AG04449 (cell line): ENCODE measurements around the gene CELSR1.

Experiments used
- CTCF ChIA-PET: fragments of 350-600 bp; formaldehyde crosslinking; extraction: SDS; loops from one replicate; lab custom pipeline; 2021; ENCODE audit warnings: antibody characterized with exemption; lab: Yijun Ruan, JAX
- POLR2A ChIA-PET: fragments of 400-600, 350-600 bp; formaldehyde crosslinking; extraction: SDS; loops from one replicate; lab custom pipeline; 2020; ENCODE audit warnings: antibody characterized with exemption, inconsistent platforms; lab: Yijun Ruan, JAX
- DNase-seq: peaks from one replicate; pipeline ENCODE4 v3.0.0-alpha.2; 2010; ENCODE audit warnings: low read depth, low spot score
- H3K4me3 ChIP-seq: 2 replicates; pipeline ENCODE4 v1.5.1; 2011; ENCODE audit warnings: low read depth, mild to moderate bottlenecking, control low read depth, low read length
- TF ChIP-seq, protein P1 (sequence below): IDR thresholded peaks from one replicate; pipeline ENCODE4 v1.5.1; 2011; ENCODE audit warnings: mild to moderate bottlenecking, moderate library complexity, low read length, control low read depth, inconsistent platforms; ENCODE audit not compliant: insufficient read depth; ENCODE audit errors: missing control alignments

CELSR1 gene

GRCh38 chr22:46362203-46362933, 175.1 kb downstream of the CELSR1 start:
- POLR2A ChIA-PET: interaction anchor here (1.0 kb wide), 1 partner anchor 168 kb away, joined by 3 read pairs; no protein-coding TSS in a partner anchor
- CTCF ChIA-PET: interaction anchor here (1.0 to 8.6 kb wide), 2 partner anchors 11 to 181 kb away, joined by 3 to 284 read pairs; partner anchors contain the start of gene CELSR1
- H3K4me3 ChIP-seq: no peak overlapping the region
- TF ChIP-seq, protein P1, sequence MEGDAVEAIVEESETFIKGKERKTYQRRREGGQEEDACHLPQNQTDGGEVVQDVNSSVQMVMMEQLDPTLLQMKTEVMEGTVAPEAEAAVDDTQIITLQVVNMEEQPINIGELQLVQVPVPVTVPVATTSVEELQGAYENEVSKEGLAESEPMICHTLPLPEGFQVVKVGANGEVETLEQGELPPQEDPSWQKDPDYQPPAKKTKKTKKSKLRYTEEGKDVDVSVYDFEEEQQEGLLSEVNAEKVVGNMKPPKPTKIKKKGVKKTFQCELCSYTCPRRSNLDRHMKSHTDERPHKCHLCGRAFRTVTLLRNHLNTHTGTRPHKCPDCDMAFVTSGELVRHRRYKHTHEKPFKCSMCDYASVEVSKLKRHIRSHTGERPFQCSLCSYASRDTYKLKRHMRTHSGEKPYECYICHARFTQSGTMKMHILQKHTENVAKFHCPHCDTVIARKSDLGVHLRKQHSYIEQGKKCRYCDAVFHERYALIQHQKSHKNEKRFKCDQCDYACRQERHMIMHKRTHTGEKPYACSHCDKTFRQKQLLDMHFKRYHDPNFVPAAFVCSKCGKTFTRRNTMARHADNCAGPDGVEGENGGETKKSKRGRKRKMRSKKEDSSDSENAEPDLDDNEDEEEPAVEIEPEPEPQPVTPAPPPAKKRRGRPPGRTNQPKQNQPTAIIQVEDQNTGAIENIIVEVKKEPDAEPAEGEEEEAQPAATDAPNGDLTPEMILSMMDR: no peak
- DNase-seq: no peak

- H3K4me3 ChIP-seq: no peak overlapping the region
- ChIA-PET CTCF (no interaction called here), POLR2A (no interaction called here)
- DNase-seq: no peak
- TF ChIP-seq, protein P1: no peak
Measured at GRCh38 chr22:46361826-46362202, 175.6 kb downstream of the CELSR1 start.

DNA sequence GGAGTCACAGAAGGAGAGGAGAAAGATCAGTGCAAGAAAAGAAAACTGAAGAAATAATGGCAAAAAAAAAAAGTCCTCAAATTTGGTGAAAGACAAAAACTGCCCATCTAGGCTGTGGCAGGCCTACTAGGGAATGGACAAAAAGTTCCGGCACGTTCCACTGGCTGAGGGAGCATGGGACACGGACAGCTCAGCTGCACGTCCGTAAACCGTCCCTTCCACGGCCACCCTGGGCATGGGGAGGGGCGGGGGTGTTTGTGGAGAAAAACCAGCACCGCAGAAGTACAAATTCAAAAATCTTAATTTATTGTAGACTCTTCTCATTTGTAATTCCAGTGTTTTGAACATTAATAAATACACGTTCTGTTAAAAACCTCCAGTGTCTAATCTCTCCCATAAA, 176.5 kb downstream of the CELSR1 start:
- POLR2A ChIA-PET: no interaction called here
- TF ChIP-seq, protein P1: no peak
- CTCF ChIA-PET: no interaction called here
- DNase-seq: no peak
- no peak overlapping the region for H3K4me3 ChIP-seq

- ChIA-PET POLR2A (no interaction called here), CTCF (no interaction called here)
- no peak for DNase-seq
- TF ChIP-seq, protein P1: no peak
- H3K4me3 ChIP-seq: no peak overlapping the region
Measured at GRCh38 chr22:46360097-46360496, 177.3 kb downstream of the CELSR1 start.

GRCh38 chr22:46359362-46359761, 178.1 kb downstream of the CELSR1 start:
- POLR2A ChIA-PET: no interaction called here
- DNase-seq: no peak
- TF ChIP-seq, protein P1: no peak
- no peak overlapping the region for H3K4me3 ChIP-seq
- CTCF ChIA-PET: interaction anchor here (0.6 to 4.3 kb wide), 6 partner anchors 8 to 353 kb away, joined by 3 to 53 read pairs (median 4); no protein-coding TSS in a partner anchor

DNA sequence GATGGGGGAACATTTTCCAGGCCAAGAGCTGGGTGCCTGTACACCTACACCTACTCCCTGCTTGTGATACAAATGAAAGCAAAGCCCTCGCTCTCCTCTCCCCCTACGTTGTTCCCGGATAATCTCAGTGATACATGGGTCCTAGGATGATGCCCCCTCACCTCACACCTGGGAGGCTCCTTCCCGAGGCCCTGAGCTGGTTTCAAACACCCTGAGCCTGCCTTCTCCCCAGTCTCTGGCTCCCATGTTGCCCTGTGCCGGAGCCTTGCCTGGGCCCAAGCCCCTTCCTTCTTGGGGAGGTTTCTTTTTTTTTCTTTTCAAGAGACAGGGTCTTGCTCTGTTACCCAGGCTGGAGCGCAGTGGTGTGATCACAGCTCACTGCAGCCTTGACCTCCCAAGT, 178.7 kb downstream of the CELSR1 start:
- CTCF ChIA-PET: interaction anchor here (0.8 to 4.3 kb wide), 6 partner anchors 9 to 352 kb away, joined by 3 to 53 read pairs (median 4); no protein-coding TSS in a partner anchor
- TF ChIP-seq, protein P1: no peak
- POLR2A ChIA-PET: no interaction called here
- no peak for DNase-seq
- no peak overlapping the region for H3K4me3 ChIP-seq
